NCI-H146 treated with DMSO at 0.1 percent for 48 hours (cell line): ENCODE measurements around the gene CDK18.

Experiments used
- DNase-seq: peaks from one replicate; lab custom pipeline; 2025; ENCODE audit not compliant: unreplicated experiment; lab: John Stamatoyannopoulos, UW

Gene CDK18

GRCh38 chr1:205568135-205568468 is 63.6 kb downstream of the CDK18 start:
- DNase-seq, result no peak

- DNase-seq, result no peak
These were observed 64.2 kb downstream of the CDK18 start for GRCh38 chr1:205568469-205569361.

- no peak for DNase-seq
These were observed 65.1 kb downstream of the CDK18 start for GRCh38 chr1:205569411-205570172.

- DNase-seq, result no peak
These were observed 65.7 kb downstream of the CDK18 start for GRCh38 chr1:205570173-205570501.

- DNase-seq, result no peak
These were observed 66.5 kb downstream of the CDK18 start for GRCh38 chr1:205570796-205571537.

GRCh38 chr1:205571747-205572146 is 67.3 kb downstream of the CDK18 start:
- no peak for DNase-seq

GRCh38 chr1:205572421-205572820 is 68.0 kb downstream of the CDK18 start:
- DNase-seq, result no peak

GRCh38 chr1:205575294-205575885 is 70.9 kb downstream of the CDK18 start:
- DNase-seq, result no peak

GRCh38 chr1:205576011-205576410 is 71.5 kb downstream of the CDK18 start:
- no peak for DNase-seq

GRCh38 chr1:205576805-205577761 is 72.6 kb downstream of the CDK18 start:
- DNase-seq, result no peak

- DNase-seq, result no peak
These were observed 73.6 kb downstream of the CDK18 start for GRCh38 chr1:205577874-205578658.

GRCh38 chr1:205578780-205579571 is 74.5 kb downstream of the CDK18 start:
- no peak for DNase-seq

- DNase-seq, result no peak
These were observed 75.2 kb downstream of the CDK18 start for GRCh38 chr1:205579711-205580110.

- no peak for DNase-seq
These were observed 75.9 kb downstream of the CDK18 start for GRCh38 chr1:205580140-205580922.

- DNase-seq, result no peak
These were observed 76.4 kb downstream of the CDK18 start for GRCh38 chr1:205580923-205581180.

GRCh38 chr1:205581321-205581980 is 77.0 kb downstream of the CDK18 start:
- DNase-seq, result no peak

- no peak for DNase-seq
These were observed 77.6 kb downstream of the CDK18 start for GRCh38 chr1:205582046-205582445.
